ENCODE measurements around the gene RSPH4A.

GRCh38 chr6:116570856-116571682 lies 45.2 kb upstream of the RSPH4A start, which contains the start of gene RWDD1:
- TF ChIP-seq SIN3A (IDR thresholded peaks at IDR 0.05; ENCODE audit: borderline replicate concordance, insufficient read depth, low read length) (peak; percentile 94; the same call in 1 of the 2 replicates), TAF1 (IDR thresholded peaks at IDR 0.05; ENCODE audit: borderline replicate concordance, insufficient read depth, low read length) (peak; percentile 87)

Data from PFSK-1 (cell line).